Coronary artery (tissue), 2 donors: ENCODE data around the gene IL18RAP.

Source experiments
- DNase-seq: peaks from one replicate; pipeline ENCODE4 v3.0.0-alpha.2; 2017; ENCODE audit warnings: low spot score
- H3K27ac ChIP-seq, 2 donors: fragments of 200-600 bp; sonication (generic); one replicate each; pipeline ENCODE4 v1.5.1; 2016 to 2019
- H3K4me3 ChIP-seq: fragments of 200-600 bp; sonication (generic); 2 replicates; pipeline ENCODE4 v1.5.1; 2016; ENCODE audit warnings: mild to moderate bottlenecking, moderate library complexity
- CTCF ChIP-seq: fragments of 200-600 bp; sonication (generic); IDR thresholded peaks from one replicate; pipeline ENCODE4 v1.5.1; 2019; ENCODE audit warnings: antibody characterized with exemption

The IL18RAP gene

GRCh38 chr2:102492006-102492405 is 69.0 kb downstream of the IL18RAP start:
- no peak overlapping the region for H3K4me3 ChIP-seq
- H3K27ac ChIP-seq: no peak overlapping the region
- DNase-seq: no peak
- no peak for TF ChIP-seq CTCF

GRCh38 chr2:102494570-102494969 is 71.6 kb downstream of the IL18RAP start:
- Histone ChIP-seq H3K4me3 (no peak overlapping the region), H3K27ac (no peak overlapping the region)
- TF ChIP-seq CTCF: no peak
- DNase-seq: no peak

- no peak for TF ChIP-seq CTCF
- DNase-seq: no peak
- Histone ChIP-seq H3K4me3 (no peak overlapping the region), H3K27ac (no peak overlapping the region)
Observed at GRCh38 chr2:102498414-102498813, 75.5 kb downstream of the IL18RAP start.

- TF ChIP-seq CTCF: no peak
- Histone ChIP-seq H3K27ac (no peak overlapping the region), H3K4me3 (no peak overlapping the region)
- DNase-seq: no peak
Observed at GRCh38 chr2:102499558-102499957, 76.6 kb downstream of the IL18RAP start.
